CD4-positive, CD25-positive, alpha-beta regulatory T cell (primary cell): ENCODE results near the gene RPS28. TPM values are rescaled to one million over a fixed set of nuclear protein-coding genes. Genes with fewer than 3 reads are reported as not detected.
A peak's percentile ranks its signal among the peaks of the same experiment; 100 is the strongest.
"Not testable (repeated sequence)": the region's sequence is repeated elsewhere in the genome, so short reads cannot be mapped to it uniquely, and the experiment has no call there.

Experiments used
- ATAC-seq, 2 donors: fragments of 150-1000 bp; cut with Tn5 transposase; one replicate each; pipeline ENCODE4 v1.10.0; 2021; ENCODE audit warnings: low read depth in 2 of 2, moderate number of reproducible peaks in 2 of 2, moderate library complexity in 1 of 2
- DNase-seq, 3 donors: peaks; one replicate each; pipeline versions ENCODE4 v3.0.0 to v3.0.0-alpha.2; 2012 to 2022; ENCODE audit warnings: mixed read lengths in 1 of 3
- H3K27ac ChIP-seq: one replicate; pipeline ENCODE4 v1.7.0; 2013; ENCODE audit warnings: mild to moderate bottlenecking, low read length; ENCODE audit not compliant: insufficient read depth, poor library complexity, severe bottlenecking
- H3K27me3 ChIP-seq: one replicate; pipeline ENCODE4 v1.7.0; 2013; ENCODE audit warnings: low read length; ENCODE audit not compliant: control insufficient read depth, insufficient read depth
- H3K36me3 ChIP-seq: one replicate; pipeline ENCODE4 v1.7.0; 2013; ENCODE audit warnings: mild to moderate bottlenecking, low read length, moderate library complexity; ENCODE audit not compliant: control insufficient read depth, insufficient read depth
- H3K4me1 ChIP-seq: 2 replicates; pipeline ENCODE4 v1.7.0; 2013; ENCODE audit warnings: mild to moderate bottlenecking, low read length; ENCODE audit not compliant: insufficient read depth, control insufficient read depth, poor library complexity, severe bottlenecking
- H3K4me3 ChIP-seq: one replicate; pipeline ENCODE4 v1.7.0; 2013; ENCODE audit warnings: low read depth, mild to moderate bottlenecking, low read length, moderate library complexity
- H3K9me3 ChIP-seq, 2 experiments: 1 replicate in 1 of 2; 2 replicates in 1 of 2; pipeline ENCODE4 v1.7.0; 2013; ENCODE audit warnings: low read length in 2 of 2, mild to moderate bottlenecking in 1 of 2, moderate library complexity in 1 of 2; ENCODE audit not compliant: control insufficient read depth in 2 of 2
- H3K27ac Mint-ChIP-seq, 3 donors: one replicate each; pipeline ENCODE4 v1.8.0; 2020 to 2022; ENCODE audit warnings: mild to moderate bottlenecking in 3 of 3, mixed read lengths in 3 of 3, moderate library complexity in 2 of 3
- H3K27me3 Mint-ChIP-seq: one replicate; pipeline ENCODE4 v1.8.0; 2022; ENCODE audit warnings: mild to moderate bottlenecking, mixed read lengths
- H3K36me3 Mint-ChIP-seq: one replicate; pipeline ENCODE4 v1.8.0; 2020; ENCODE audit warnings: mixed read lengths
- H3K4me1 Mint-ChIP-seq, 4 donors: one replicate each; pipeline ENCODE4 v1.8.0; 2020 to 2022; ENCODE audit warnings: mixed read lengths in 4 of 4, mild to moderate bottlenecking in 1 of 4
- H3K4me3 Mint-ChIP-seq, 4 donors: one replicate each; pipeline ENCODE4 v1.8.0; 2020 to 2022; ENCODE audit warnings: mild to moderate bottlenecking in 4 of 4, mixed read lengths in 4 of 4, moderate library complexity in 3 of 4
- H3K9me3 Mint-ChIP-seq, 7 donors: one replicate each; pipeline ENCODE4 v1.8.0; 2020 to 2022; ENCODE audit warnings: mixed read lengths in 7 of 7, mild to moderate bottlenecking in 3 of 7, moderate library complexity in 2 of 7
- polyA plus RNA-seq, 4 donors: library from polyadenylated mRNA; unstranded; fragments of 300-500 nt; fragmentation: Illumina TruSeq; gene quantifications; one replicate each; pipeline ENCODE4 v1.2.3, GENCODE V29; 2021
- total RNA-seq: library from RNA; stranded (reverse); gene quantifications from one replicate; pipeline ENCODE4 v1.2.3, GENCODE V29; 2022

Gene RPS28
- total and polyA plus RNA-seq, 5 donors from 2014 or later = 1,925 to 3,295 (median 2,410) TPM

- Mint-ChIP-seq H3K4me1 (peaks cover 0 to 18% (median 9%) of the 10 kb centered on the region in 4 donors), H3K4me3 (peak overlapping the region; percentile 29 to 77 (median 64)), H3K27me3 (peaks cover 41% of the 10 kb centered on the region), H3K27ac (peak overlapping the region in 2 of 3 donors; percentile 43 to 73)
- peaks cover 17% of the 10 kb centered on the region for H3K4me1 ChIP-seq
- not testable (repeated sequence) for H3K9me3 ChIP-seq, H3K36me3 ChIP-seq, H3K27me3 ChIP-seq, H3K4me3 ChIP-seq, H3K9me3 Mint-ChIP-seq, H3K27ac ChIP-seq, DNase-seq, ATAC-seq, H3K36me3 Mint-ChIP-seq
These were observed 20.2 kb downstream of the RPS28 start for GRCh38 chr19:8341504-8341903.

DNA sequence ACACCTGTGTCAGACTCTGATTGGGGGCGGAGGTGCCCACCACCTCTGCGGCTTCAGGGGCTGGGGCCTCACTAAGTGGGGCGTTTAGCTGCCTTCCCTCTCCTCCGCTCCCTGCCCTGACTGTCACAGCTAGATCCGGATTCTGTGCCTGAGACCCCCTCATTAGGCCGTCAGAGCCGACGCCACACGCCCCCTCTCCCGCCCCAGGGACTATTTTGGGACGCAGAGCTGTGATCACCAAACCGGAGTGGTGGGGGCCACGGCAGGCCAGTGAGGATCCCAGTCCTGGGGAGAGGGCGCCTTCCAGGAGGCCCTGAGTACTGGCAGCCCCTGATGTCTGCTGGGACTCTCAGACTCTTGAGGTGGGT lies 21.0 kb downstream of the RPS28 start:
- Mint-ChIP-seq H3K27me3 (peaks cover 38% of the 10 kb centered on the region), H3K36me3 (peaks cover 3% of the 10 kb centered on the region), H3K4me3 (peak overlapping the region; percentile 46 to 77 (median 64)), H3K4me1 (peaks cover 0 to 18% (median 9%) of the 10 kb centered on the region in 4 donors), H3K9me3 (peaks cover 0 to 4% (median 0%) of the 10 kb centered on the region in 7 donors), H3K27ac (no peak overlapping the region)
- no peaks in the 10 kb centered on the region for H3K36me3 ChIP-seq
- H3K4me3 ChIP-seq = no peak overlapping the region
- no peak for ATAC-seq
- H3K27ac ChIP-seq = no peak overlapping the region
- H3K27me3 ChIP-seq = no peaks in the 10 kb centered on the region
- H3K4me1 ChIP-seq = peaks cover 17% of the 10 kb centered on the region
- DNase-seq = no peak
- H3K9me3 ChIP-seq = no peaks in the 10 kb centered on the region

GRCh38 chr19:8342684-8343482 lies 21.6 kb downstream of the RPS28 start, which contains the start of gene KANK3:
TSS of gene KANK3 (minus strand) at chr19:8343262. CDS start at chr19:8337828, 5,434 bp downstream.
- peak within 1 kb of the TSS in 1 of 3 donors; percentile 42 for H3K27ac Mint-ChIP-seq
- peak within 1 kb of the TSS; percentile 37 for H3K4me3 ChIP-seq
- peak; percentile 99 to 100 for ATAC-seq

GRCh38 chr19:8343483-8343844 lies 22.2 kb downstream of the RPS28 start:
- ATAC-seq = no peak

More at GRCh38 chr19:8342684-8343482, 21.6 kb downstream of the RPS28 start, which contains the start of gene KANK3:
- Histone ChIP-seq H3K9me3 (no peaks in the 10 kb centered on the region), H3K27ac (no peak within 1 kb of the TSS), H3K36me3 (no peaks in the 10 kb centered on the region), H3K27me3 (no peaks in the 10 kb centered on the region), H3K4me1 (peaks cover 17% of the 10 kb centered on the region)
- peak within 1 kb of the TSS; percentile 78 to 93 (median 87) for H3K4me3 Mint-ChIP-seq
- H3K36me3 Mint-ChIP-seq = peaks cover 3% of the 10 kb centered on the region
- peak; percentile 82 to 97 (median 86) for DNase-seq
- peaks cover 0 to 18% (median 9%) of the 10 kb centered on the region in 4 donors for H3K4me1 Mint-ChIP-seq
- H3K9me3 Mint-ChIP-seq = peaks cover 0 to 4% (median 0%) of the 10 kb centered on the region in 7 donors
- peaks cover 34% of the 10 kb centered on the region for H3K27me3 Mint-ChIP-seq

DNA sequence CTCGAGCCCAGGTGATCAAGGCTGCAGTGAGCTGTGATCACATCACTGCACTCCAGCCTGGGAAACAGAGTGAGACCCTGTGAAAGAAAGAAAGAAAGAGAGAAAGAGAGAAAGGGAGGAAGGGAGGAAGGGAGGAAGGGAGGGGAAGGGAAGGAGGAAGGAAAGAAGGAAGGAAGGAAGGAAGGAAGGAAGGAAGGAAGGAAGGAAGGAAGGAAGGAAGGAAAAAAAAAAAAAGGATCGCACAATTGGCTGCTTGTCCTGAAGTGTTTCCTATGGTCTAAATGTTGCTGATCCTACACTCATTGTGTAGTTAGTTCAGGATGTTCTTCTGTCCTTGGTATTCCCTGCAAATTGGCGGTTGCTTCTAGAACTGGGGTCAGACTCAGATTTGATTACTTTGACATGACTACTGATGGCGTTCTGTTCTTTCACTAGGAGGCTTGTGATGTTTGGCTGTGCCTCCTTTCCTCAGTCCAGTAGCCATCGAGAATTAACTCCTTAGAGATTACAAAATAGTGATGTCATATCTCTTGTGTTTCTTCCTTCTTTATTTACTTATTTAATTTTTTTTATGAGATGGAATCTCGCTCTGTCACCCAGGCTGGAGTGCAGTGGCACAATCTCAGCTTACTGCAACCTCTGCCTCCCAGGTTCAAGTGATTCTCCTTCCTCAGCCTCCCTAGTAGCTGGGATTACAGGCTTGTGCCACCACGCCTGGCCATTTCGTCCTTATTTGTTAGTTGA lies 28.5 kb downstream of the RPS28 start:
- H3K4me3 Mint-ChIP-seq, H3K9me3 ChIP-seq, H3K4me1 Mint-ChIP-seq, H3K27me3 ChIP-seq, H3K27ac Mint-ChIP-seq, ATAC-seq, DNase-seq, H3K9me3 Mint-ChIP-seq, H3K36me3 ChIP-seq, H3K36me3 Mint-ChIP-seq, H3K4me1 ChIP-seq, H3K4me3 ChIP-seq, H3K27ac ChIP-seq: not testable (repeated sequence)
- peaks cover 34% of the 10 kb centered on the region for H3K27me3 Mint-ChIP-seq

More at GRCh38 chr19:8343483-8343844, 22.2 kb downstream of the RPS28 start:
- H3K4me1 Mint-ChIP-seq = peaks cover 0 to 18% (median 9%) of the 10 kb centered on the region in 4 donors
- H3K36me3 Mint-ChIP-seq = peaks cover 3% of the 10 kb centered on the region
- peak overlapping the region in 1 of 3 donors; percentile 42 for H3K27ac Mint-ChIP-seq
- H3K4me3 Mint-ChIP-seq = peak overlapping the region; percentile 78 to 93 (median 87)
- Histone ChIP-seq H3K36me3 (no peaks in the 10 kb centered on the region), H3K9me3 (no peaks in the 10 kb centered on the region), H3K27me3 (no peaks in the 10 kb centered on the region), H3K4me1 (peaks cover 17% of the 10 kb centered on the region), H3K27ac (no peak overlapping the region), H3K4me3 (peak overlapping the region; percentile 37)
- no peak for DNase-seq
- peaks cover 37% of the 10 kb centered on the region for H3K27me3 Mint-ChIP-seq
- peaks cover 0 to 4% (median 0%) of the 10 kb centered on the region in 7 donors for H3K9me3 Mint-ChIP-seq

- Mint-ChIP-seq H3K4me1 (peaks cover 0 to 5% (median under 1%) of the 10 kb centered on the region in 4 donors), H3K27ac (no peak overlapping the region), H3K27me3 (peaks cover 38% of the 10 kb centered on the region), H3K9me3 (peaks cover 0 to 4% (median 0%) of the 10 kb centered on the region in 7 donors), H3K4me3 (no peak overlapping the region), H3K36me3 (no peaks in the 10 kb centered on the region)
- peaks cover 3% of the 10 kb centered on the region for H3K4me1 ChIP-seq
- no peak overlapping the region for H3K27ac ChIP-seq
- DNase-seq (no peak), ATAC-seq (no peak)
- no peaks in the 10 kb centered on the region for H3K36me3 ChIP-seq
- H3K4me3 ChIP-seq = no peak overlapping the region
- H3K9me3 ChIP-seq = peaks cover 0 to 3% of the 10 kb centered on the region in 2 experiments
- H3K27me3 ChIP-seq = peaks cover 4% of the 10 kb centered on the region
These were observed 31.0 kb downstream of the RPS28 start for GRCh38 chr19:8352134-8352827.

- not testable (repeated sequence) for H3K27me3 ChIP-seq, H3K9me3 Mint-ChIP-seq, ATAC-seq, H3K4me1 Mint-ChIP-seq, H3K36me3 ChIP-seq, H3K4me1 ChIP-seq, H3K27ac Mint-ChIP-seq, H3K27ac ChIP-seq, H3K4me3 Mint-ChIP-seq, H3K4me3 ChIP-seq, H3K9me3 ChIP-seq, DNase-seq, H3K36me3 Mint-ChIP-seq
- peaks cover 38% of the 10 kb centered on the region for H3K27me3 Mint-ChIP-seq
These were observed 31.5 kb downstream of the RPS28 start for GRCh38 chr19:8352845-8353244.
